NT2/D1 (cell line): ENCODE results near the gene SBF2.

ENCODE experiments used
- DNase-seq: peaks from one replicate; pipeline ENCODE4 v3.0.0-alpha.2; 2011; ENCODE audit warnings: low read depth, low spot score
- H3K27me3 ChIP-seq: 2 replicates; pipeline ENCODE4 v1.6.0; 2011; ENCODE audit warnings: mild to moderate bottlenecking; ENCODE audit not compliant: insufficient read length, insufficient read depth
- H3K36me3 ChIP-seq: 2 replicates; pipeline ENCODE4 v1.6.1; 2011; ENCODE audit warnings: mild to moderate bottlenecking, low read length, mixed read lengths; ENCODE audit not compliant: insufficient read depth, insufficient read length
- H3K4me1 ChIP-seq: 2 replicates; pipeline ENCODE4 v1.5.1; 2011; ENCODE audit not compliant: insufficient read depth, insufficient read length
- H3K4me3 ChIP-seq: 2 replicates; pipeline ENCODE4 v1.5.1; 2011; ENCODE audit warnings: low read depth; ENCODE audit not compliant: insufficient read length
- H3K9ac ChIP-seq: 2 replicates; pipeline ENCODE4 v1.6.0; 2011; ENCODE audit warnings: low read depth; ENCODE audit not compliant: insufficient read length
- H3K9me3 ChIP-seq: 2 replicates; pipeline ENCODE4 v1.5.1; 2011; ENCODE audit warnings: mild to moderate bottlenecking, low read length; ENCODE audit not compliant: insufficient read depth
- SUZ12 ChIP-seq: IDR thresholded peaks from 2 replicates; pipeline ENCODE4 v1.6.1; 2011; ENCODE audit not compliant: insufficient read length, insufficient read depth; ENCODE audit errors: extremely low read depth
- YY1 ChIP-seq: IDR thresholded peaks from 2 replicates; pipeline ENCODE4 v1.6.1; 2011; ENCODE audit not compliant: insufficient read length, insufficient read depth
- ZNF274 ChIP-seq: IDR thresholded peaks from 2 replicates; pipeline ENCODE4 v1.6.1; 2011; ENCODE audit warnings: mild to moderate bottlenecking, low read depth, low read length

The SBF2 gene

DNA sequence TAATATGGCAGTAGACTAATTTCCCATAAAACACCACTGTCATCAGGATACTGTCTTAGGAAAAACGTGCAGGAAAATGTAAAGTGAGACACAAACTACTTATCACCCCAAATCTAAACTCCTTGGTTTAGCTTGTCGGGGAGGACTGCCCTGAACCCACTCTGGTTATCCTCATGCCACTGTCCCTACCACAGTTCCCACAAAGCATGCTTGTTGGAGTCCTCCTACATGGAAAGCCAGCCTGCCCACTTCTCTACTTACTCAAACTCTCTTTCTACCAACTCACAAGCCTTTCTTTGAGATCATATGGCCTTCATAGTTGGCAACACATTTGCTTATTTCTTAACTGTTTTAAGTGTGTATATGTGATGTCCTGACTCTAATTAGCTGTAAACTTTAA, 451.1 kb downstream of the SBF2 start:
- no peaks in the 10 kb centered on the region for H3K9me3 ChIP-seq
- H3K4me3 ChIP-seq, result no peak overlapping the region
- H3K36me3 ChIP-seq, result no peaks in the 10 kb centered on the region
- no peaks in the 10 kb centered on the region for H3K27me3 ChIP-seq
- H3K4me1 ChIP-seq, result no peaks in the 10 kb centered on the region
- no peak for TF ChIP-seq SUZ12
- TF ChIP-seq YY1, result no peak
- TF ChIP-seq ZNF274, result no peak
- H3K9ac ChIP-seq, result no peak overlapping the region
- DNase-seq, result no peak

DNA sequence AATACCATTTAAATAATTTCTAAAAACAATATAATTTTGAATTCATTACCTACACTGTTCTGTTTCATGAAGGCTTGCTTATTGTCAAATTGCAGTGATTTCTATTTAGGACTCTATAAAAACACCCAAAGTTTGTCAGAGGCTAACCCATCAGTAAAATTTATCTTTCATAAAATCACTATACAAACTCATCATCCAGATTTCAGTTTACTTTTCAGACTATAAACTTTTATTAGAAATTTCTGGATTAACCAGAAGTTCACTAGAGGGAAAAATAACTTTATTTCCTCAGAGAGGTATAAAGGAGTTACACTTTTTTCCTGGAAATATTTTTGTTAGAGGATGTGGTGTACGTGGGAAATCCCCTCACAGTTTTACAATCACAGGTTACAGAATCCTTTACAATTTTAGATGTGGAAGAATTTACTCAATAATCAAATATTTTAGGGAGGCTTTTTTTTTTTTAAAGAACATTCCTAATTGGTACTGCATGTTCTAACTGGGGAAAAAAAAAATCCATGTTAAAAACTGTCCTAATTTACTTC, 453.5 kb downstream of the SBF2 start:
- Histone ChIP-seq H3K4me3 (no peak overlapping the region), H3K9ac (no peak overlapping the region), H3K4me1 (no peaks in the 10 kb centered on the region), H3K9me3 (no peaks in the 10 kb centered on the region), H3K27me3 (no peaks in the 10 kb centered on the region), H3K36me3 (no peaks in the 10 kb centered on the region)
- no peak for DNase-seq
- TF ChIP-seq ZNF274 (no peak), SUZ12 (no peak), YY1 (no peak)

DNA sequence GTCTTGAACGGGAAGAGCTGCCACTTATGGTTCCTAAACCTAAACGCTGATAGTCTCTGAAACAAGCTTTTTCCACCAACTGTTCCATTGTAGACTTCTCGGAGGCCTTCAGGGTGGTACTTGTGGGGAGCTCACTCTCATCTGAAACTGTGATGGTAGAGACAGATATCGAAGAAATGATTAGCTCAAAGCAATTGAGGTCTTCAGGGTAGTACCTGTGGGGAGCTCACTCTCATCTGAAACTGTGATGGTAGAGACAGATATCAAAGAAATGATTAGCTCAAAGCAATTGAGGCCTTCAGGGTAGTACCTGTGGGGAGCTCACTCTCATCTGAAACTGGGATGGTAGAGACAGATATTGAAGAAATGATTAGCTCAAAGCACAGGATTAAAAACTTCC, 454.5 kb downstream of the SBF2 start:
- TF ChIP-seq YY1 (no peak), ZNF274 (no peak), SUZ12 (no peak)
- H3K4me1 ChIP-seq, result no peaks in the 10 kb centered on the region
- H3K27me3 ChIP-seq, result no peaks in the 10 kb centered on the region
- H3K9ac ChIP-seq, result no peak overlapping the region
- H3K36me3 ChIP-seq, result no peaks in the 10 kb centered on the region
- no peaks in the 10 kb centered on the region for H3K9me3 ChIP-seq
- H3K4me3 ChIP-seq, result no peak overlapping the region
- DNase-seq, result no peak

DNA sequence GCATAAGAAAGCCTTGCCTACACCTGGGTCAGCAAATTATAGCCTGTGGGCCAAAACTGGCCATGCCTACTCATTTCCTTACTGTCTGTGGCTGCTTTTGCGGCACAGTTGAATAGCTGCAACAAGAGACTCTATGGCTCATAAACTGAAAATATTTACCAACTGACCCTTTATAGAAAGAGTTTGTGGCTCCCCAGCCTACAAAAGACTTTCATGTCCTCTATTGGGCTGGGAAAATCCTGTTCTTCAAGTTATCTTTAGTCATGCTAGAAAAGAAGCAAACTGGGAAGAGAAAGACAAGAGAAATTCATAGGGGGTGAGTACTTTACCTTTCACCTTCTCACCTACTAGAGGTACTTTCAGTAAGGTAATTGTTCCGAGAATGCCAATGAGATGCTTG, 455.1 kb downstream of the SBF2 start:
- no peaks in the 10 kb centered on the region for H3K4me1 ChIP-seq
- no peak overlapping the region for H3K9ac ChIP-seq
- TF ChIP-seq ZNF274 (no peak), SUZ12 (no peak), YY1 (no peak)
- H3K4me3 ChIP-seq, result no peak overlapping the region
- no peaks in the 10 kb centered on the region for H3K9me3 ChIP-seq
- no peaks in the 10 kb centered on the region for H3K27me3 ChIP-seq
- no peaks in the 10 kb centered on the region for H3K36me3 ChIP-seq
- DNase-seq, result no peak

DNA sequence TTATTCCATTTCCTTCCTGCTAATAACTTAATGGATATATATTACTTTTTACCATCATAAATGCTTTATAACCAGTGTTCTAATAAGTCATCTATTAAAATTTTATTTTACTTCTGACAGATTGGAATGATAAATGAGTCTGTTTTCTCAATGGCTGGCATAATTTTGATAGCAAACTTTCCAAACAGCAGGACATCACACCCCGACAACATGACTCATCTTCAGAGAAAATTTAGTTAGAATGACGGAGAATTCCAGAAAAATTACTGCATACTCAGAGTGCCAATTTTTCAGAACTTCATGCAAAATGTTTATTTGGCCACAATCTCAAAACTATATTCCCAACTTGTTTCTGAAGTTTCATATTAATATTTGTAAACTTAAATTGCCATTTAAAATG, 455.8 kb downstream of the SBF2 start:
- Histone ChIP-seq H3K9me3 (no peaks in the 10 kb centered on the region), H3K27me3 (no peaks in the 10 kb centered on the region), H3K36me3 (no peaks in the 10 kb centered on the region), H3K9ac (no peak overlapping the region), H3K4me3 (no peak overlapping the region), H3K4me1 (no peaks in the 10 kb centered on the region)
- no peak for TF ChIP-seq YY1
- TF ChIP-seq ZNF274, result no peak
- DNase-seq, result no peak

DNA sequence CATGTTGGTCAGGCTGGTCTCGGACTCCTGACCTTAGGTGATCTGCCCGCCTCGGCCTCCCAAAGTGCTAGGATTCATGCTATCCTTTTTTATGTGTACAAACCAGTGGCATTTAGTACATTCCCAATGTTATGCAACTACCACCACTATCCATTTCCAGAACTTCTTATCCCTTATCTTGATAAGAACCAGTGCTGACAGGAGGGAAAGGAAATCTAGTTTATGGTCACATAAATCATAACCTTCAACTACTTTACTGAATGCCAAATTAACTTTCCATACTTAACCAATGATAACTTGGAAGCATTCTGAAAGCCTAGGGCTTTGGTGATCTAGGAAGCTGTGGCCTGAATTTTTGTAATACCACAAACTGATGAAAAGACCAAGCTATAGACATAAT, 459.7 kb downstream of the SBF2 start:
- Histone ChIP-seq H3K27me3 (no peaks in the 10 kb centered on the region), H3K9me3 (no peaks in the 10 kb centered on the region), H3K4me3 (no peak overlapping the region), H3K36me3 (no peaks in the 10 kb centered on the region), H3K9ac (no peak overlapping the region), H3K4me1 (no peaks in the 10 kb centered on the region)
- no peak for TF ChIP-seq ZNF274
- no peak for TF ChIP-seq SUZ12
- TF ChIP-seq YY1, result no peak
- DNase-seq, result no peak

DNA sequence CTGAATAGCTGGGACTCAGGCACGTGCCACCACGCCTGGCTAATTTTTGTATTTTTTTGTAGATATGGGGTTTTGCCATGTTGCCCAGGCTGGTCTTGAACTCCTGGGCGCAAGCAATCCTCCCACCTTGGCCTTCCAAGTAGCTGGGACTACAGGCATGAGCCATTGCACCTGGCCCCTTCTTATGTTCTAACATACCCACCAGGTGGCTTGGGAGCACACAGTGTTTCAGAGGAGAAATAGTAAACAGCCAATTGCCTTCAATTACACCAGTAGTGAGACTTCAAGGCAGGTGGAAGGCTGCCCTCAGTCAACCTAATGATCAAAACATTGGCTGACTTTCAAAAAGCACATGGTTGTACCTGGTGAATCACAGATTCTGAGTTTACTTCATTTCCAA, 462.9 kb downstream of the SBF2 start:
- H3K9ac ChIP-seq, result no peak overlapping the region
- no peak overlapping the region for H3K4me3 ChIP-seq
- TF ChIP-seq SUZ12 (no peak), YY1 (no peak), ZNF274 (no peak)
- no peak for DNase-seq
- no peaks in the 10 kb centered on the region for H3K9me3 ChIP-seq
- no peaks in the 10 kb centered on the region for H3K36me3 ChIP-seq
- H3K4me1 ChIP-seq, result no peaks in the 10 kb centered on the region
- no peaks in the 10 kb centered on the region for H3K27me3 ChIP-seq

DNA sequence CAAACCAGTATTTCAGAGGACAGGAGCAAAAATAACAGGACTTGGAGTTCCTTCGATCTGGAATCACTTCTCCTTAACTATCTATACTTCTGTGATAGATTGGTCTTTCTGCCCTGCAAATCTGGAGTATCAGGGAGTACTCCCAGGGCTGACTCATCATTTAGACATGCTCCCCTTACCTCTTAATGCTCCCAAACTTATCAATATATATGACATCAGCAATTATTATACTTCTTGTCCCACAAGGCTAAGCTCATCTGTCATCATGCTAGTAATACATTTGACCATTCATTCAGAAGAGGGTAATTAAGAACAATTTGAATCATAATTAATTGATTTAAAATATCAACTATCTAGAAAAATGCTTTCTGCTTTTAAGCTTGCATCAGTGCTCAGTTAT, 466.3 kb downstream of the SBF2 start:
- Histone ChIP-seq H3K9ac (no peak overlapping the region), H3K9me3 (no peaks in the 10 kb centered on the region), H3K4me1 (no peaks in the 10 kb centered on the region), H3K36me3 (no peaks in the 10 kb centered on the region), H3K4me3 (no peak overlapping the region), H3K27me3 (no peaks in the 10 kb centered on the region)
- TF ChIP-seq ZNF274, result no peak
- TF ChIP-seq SUZ12, result no peak
- no peak for DNase-seq
